Epithelial cell of esophagus (primary cell): ENCODE measurements around the gene TBP.

Source experiments
- DNase-seq: peaks from one replicate; pipeline ENCODE4 v3.0.0; 2010; ENCODE audit warnings: low read depth
- H3K4me3 ChIP-seq: 2 replicates; pipeline ENCODE4 v1.5.1; 2011; ENCODE audit warnings: mild to moderate bottlenecking, low read length, control low read depth
- TF ChIP-seq, protein P1 (sequence below): IDR thresholded peaks from 2 replicates; pipeline ENCODE4 v1.5.1; 2011; ENCODE audit warnings: low read depth, mild to moderate bottlenecking, low read length, control low read depth, inconsistent platforms; ENCODE audit not compliant: insufficient read depth; ENCODE audit errors: missing control alignments

The TBP gene

DNA sequence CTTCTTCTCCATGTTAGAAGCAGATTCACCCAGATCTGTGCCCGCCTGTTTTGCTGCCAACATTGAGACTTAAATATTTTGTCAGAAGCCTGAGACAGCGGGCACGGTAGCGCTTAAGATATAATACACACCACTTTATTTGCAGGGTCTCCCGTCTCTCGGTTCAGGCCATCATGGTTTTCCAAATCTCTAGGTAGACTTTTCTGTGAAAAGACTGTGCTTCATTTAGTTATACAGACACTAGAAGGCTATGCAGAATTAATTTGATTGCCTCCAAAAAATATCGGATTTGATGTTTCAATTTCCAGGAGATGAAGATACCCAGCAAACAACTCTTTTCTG lies 598 bp downstream of the TBP start:
- peak overlapping the region; percentile 96 for H3K4me3 ChIP-seq
- DNase-seq, result no peak
- TF ChIP-seq, protein P1, sequence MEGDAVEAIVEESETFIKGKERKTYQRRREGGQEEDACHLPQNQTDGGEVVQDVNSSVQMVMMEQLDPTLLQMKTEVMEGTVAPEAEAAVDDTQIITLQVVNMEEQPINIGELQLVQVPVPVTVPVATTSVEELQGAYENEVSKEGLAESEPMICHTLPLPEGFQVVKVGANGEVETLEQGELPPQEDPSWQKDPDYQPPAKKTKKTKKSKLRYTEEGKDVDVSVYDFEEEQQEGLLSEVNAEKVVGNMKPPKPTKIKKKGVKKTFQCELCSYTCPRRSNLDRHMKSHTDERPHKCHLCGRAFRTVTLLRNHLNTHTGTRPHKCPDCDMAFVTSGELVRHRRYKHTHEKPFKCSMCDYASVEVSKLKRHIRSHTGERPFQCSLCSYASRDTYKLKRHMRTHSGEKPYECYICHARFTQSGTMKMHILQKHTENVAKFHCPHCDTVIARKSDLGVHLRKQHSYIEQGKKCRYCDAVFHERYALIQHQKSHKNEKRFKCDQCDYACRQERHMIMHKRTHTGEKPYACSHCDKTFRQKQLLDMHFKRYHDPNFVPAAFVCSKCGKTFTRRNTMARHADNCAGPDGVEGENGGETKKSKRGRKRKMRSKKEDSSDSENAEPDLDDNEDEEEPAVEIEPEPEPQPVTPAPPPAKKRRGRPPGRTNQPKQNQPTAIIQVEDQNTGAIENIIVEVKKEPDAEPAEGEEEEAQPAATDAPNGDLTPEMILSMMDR, result no peak

DNA sequence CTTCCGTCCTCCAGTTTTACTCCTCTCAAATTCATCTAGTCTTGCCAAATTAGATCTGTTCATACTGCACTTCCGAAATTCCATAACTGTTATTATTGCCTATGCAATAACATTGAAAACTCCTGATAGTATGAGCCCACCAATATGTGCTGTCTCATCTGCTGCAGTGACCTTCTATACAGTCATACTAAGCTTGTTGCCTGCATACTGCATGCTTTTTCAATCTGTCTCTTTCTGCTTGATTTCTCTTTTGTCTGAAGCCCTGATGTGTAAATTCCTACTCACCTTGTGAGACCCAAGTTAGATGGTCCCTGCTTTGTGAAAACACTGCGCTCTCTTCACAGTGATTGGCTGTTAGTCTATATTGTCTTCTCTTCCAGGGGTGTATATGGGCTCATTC lies 1.1 kb downstream of the TBP start:
- TF ChIP-seq, protein P1, result no peak
- H3K4me3 ChIP-seq, result peak overlapping the region; percentile 96
- no peak for DNase-seq

DNA sequence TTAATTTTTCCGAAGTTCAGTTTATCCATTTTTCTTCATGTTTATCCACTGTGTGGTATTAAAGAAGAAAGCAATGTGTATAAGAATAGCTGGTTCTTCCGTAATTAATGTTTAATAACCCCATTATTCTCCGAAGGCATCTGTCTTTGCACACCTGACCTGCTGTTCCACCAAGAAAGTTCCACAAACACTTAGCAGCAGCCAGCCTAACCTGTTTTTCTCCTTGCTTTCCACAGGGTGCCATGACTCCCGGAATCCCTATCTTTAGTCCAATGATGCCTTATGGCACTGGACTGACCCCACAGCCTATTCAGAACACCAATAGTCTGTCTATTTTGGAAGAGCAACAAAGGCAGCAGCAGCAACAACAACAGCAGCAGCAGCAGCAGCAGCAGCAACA lies 7.4 kb downstream of the TBP start:
- DNase-seq, result peak; percentile 34
- TF ChIP-seq, protein P1, result no peak
- H3K4me3 ChIP-seq, result no peak overlapping the region

DNA sequence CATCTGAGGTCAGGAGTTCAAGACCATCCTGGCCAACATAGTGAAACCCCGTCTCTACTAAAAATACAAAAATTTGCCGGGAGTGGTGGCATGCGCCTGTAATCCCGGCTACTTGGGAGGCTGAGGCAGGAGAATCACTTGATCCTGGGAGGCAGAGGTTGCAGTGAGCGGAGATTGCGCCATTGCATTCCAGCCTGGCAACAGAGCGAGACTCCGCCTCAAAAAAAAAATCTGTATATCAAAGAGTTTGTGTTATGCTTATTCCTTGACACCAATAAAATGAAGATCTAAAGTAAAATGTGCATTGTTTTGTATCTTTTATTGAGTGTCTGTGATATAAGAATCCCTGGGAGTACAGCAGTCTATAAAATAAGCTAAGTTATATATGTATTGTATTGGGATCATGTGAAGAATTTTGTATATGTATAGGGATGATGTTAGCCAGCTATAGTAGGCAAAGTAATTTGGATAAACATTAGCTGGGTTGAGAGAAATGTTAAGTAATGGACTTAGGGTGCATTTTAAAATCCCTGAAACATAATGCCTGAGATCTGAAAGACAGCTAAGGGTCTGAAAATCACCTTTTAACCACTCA lies 10.9 kb downstream of the TBP start:
- H3K4me3 ChIP-seq, result no peak overlapping the region
- DNase-seq, result no peak
- TF ChIP-seq, protein P1, result no peak

DNA sequence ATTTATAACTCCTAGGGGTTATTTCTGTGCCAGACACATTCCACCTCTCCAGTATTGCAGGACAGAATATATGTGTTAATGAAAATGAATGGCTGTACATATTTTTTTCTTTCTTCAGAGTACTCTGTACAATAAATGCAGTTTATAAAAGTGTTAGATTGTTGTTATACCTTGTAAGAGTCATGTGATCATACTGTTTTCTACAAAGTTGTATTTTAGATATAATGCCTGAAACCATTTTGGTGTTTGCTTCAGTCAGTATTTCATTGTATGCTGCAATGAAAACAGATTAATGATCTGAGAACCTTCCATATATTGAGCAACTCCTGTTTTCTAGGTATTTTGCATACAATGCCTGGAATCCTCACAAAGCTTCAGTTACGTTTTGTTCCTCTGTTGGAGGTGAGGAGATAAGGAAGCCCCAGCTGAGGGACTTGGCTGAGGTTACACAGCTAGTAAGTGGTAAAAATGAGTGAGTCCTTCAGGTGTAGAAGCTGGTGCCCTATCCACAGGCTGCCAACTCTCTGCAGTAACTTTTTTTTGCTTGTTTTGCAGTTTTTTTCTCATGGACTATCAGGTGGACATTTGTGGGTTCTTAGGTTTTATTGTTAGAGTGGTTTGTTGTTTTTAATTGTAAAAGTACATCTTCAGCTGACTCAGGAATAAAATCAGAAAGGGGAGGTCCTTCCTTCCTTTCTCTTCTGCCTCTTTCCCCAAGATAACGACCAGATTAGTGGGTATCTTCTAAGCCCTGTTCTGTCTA lies 18.7 kb downstream of the TBP start:
- TF ChIP-seq, protein P1, result no peak
- H3K4me3 ChIP-seq, result no peak overlapping the region
- no peak for DNase-seq

DNA sequence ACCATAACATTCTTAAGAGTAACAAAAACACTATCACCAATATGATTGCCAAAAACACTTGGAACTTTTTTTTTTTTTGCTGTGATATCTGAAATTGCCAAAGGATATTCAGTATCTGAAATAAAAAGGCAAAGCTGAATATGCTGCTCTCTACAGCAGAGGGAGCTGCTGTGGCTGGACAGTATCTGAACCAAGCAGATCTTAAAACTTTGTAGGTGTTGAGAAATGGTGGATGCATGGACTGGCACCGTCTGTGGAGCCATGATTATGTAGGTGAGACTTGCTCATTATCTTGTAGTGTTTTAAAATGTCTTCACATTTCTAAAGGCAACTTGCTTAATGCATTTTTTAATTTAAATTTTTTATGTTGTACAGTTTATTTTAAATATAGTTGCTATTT lies 21.1 kb downstream of the TBP start:
- peak; percentile 42 for DNase-seq
- TF ChIP-seq, protein P1, result peak; percentile 49

DNA sequence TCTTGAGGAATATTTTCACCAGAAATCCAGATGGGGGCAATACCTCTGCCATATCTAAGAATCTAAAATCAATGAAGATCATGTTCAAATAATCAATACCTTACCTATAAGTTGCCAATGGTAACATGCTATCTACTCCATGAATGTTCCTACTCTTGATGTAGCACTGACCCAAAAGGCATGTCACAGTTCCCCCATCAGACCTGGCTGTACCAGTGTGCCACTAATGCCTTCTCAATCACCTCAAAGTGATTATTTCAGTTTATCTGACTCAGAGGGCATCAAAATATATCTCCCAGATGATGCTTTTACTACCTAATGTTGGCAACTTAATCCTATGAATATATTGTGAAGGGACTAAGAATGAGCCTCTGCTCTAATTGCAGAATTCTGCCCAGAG lies 24.7 kb downstream of the TBP start:
- TF ChIP-seq, protein P1, result no peak

More for the DNA sequence above, 21.1 kb downstream of the TBP start:
- no peak overlapping the region for H3K4me3 ChIP-seq

More for the DNA sequence above, 24.7 kb downstream of the TBP start:
- no peak overlapping the region for H3K4me3 ChIP-seq
- DNase-seq, result no peak
